CD4-positive, CD25-positive, alpha-beta regulatory T cell (primary cell): Measurements from ENCODE around the gene ELL. TPM values are rescaled to one million over a fixed set of nuclear protein-coding genes. Genes with fewer than 3 reads are reported as not detected.

Experiments used
- ATAC-seq, 2 donors: fragments of 150-1000 bp; cut with Tn5 transposase; one replicate each; pipeline ENCODE4 v1.10.0; 2021; ENCODE audit warnings: low read depth in 2 of 2, moderate number of reproducible peaks in 2 of 2, moderate library complexity in 1 of 2
- DNase-seq, 3 donors: peaks; one replicate each; pipeline versions ENCODE4 v3.0.0 to v3.0.0-alpha.2; 2012 to 2022; ENCODE audit warnings: mixed read lengths in 1 of 3
- H3K27ac ChIP-seq: one replicate; pipeline ENCODE4 v1.7.0; 2013; ENCODE audit warnings: mild to moderate bottlenecking, low read length; ENCODE audit not compliant: insufficient read depth, poor library complexity, severe bottlenecking
- H3K27me3 ChIP-seq: one replicate; pipeline ENCODE4 v1.7.0; 2013; ENCODE audit warnings: low read length; ENCODE audit not compliant: control insufficient read depth, insufficient read depth
- H3K36me3 ChIP-seq: one replicate; pipeline ENCODE4 v1.7.0; 2013; ENCODE audit warnings: mild to moderate bottlenecking, low read length, moderate library complexity; ENCODE audit not compliant: control insufficient read depth, insufficient read depth
- H3K4me1 ChIP-seq: 2 replicates; pipeline ENCODE4 v1.7.0; 2013; ENCODE audit warnings: mild to moderate bottlenecking, low read length; ENCODE audit not compliant: insufficient read depth, control insufficient read depth, poor library complexity, severe bottlenecking
- H3K4me3 ChIP-seq: one replicate; pipeline ENCODE4 v1.7.0; 2013; ENCODE audit warnings: low read depth, mild to moderate bottlenecking, low read length, moderate library complexity
- H3K9me3 ChIP-seq, 2 experiments: 1 replicate in 1 of 2; 2 replicates in 1 of 2; pipeline ENCODE4 v1.7.0; 2013; ENCODE audit warnings: low read length in 2 of 2, mild to moderate bottlenecking in 1 of 2, moderate library complexity in 1 of 2; ENCODE audit not compliant: control insufficient read depth in 2 of 2
- H3K27ac Mint-ChIP-seq, 3 donors: one replicate each; pipeline ENCODE4 v1.8.0; 2020 to 2022; ENCODE audit warnings: mild to moderate bottlenecking in 3 of 3, mixed read lengths in 3 of 3, moderate library complexity in 2 of 3
- H3K27me3 Mint-ChIP-seq: one replicate; pipeline ENCODE4 v1.8.0; 2022; ENCODE audit warnings: mild to moderate bottlenecking, mixed read lengths
- H3K36me3 Mint-ChIP-seq: one replicate; pipeline ENCODE4 v1.8.0; 2020; ENCODE audit warnings: mixed read lengths
- H3K4me1 Mint-ChIP-seq, 4 donors: one replicate each; pipeline ENCODE4 v1.8.0; 2020 to 2022; ENCODE audit warnings: mixed read lengths in 4 of 4, mild to moderate bottlenecking in 1 of 4
- H3K4me3 Mint-ChIP-seq, 4 donors: one replicate each; pipeline ENCODE4 v1.8.0; 2020 to 2022; ENCODE audit warnings: mild to moderate bottlenecking in 4 of 4, mixed read lengths in 4 of 4, moderate library complexity in 3 of 4
- H3K9me3 Mint-ChIP-seq, 7 donors: one replicate each; pipeline ENCODE4 v1.8.0; 2020 to 2022; ENCODE audit warnings: mixed read lengths in 7 of 7, mild to moderate bottlenecking in 3 of 7, moderate library complexity in 2 of 7
- polyA plus RNA-seq, 4 donors: library from polyadenylated mRNA; unstranded; fragments of 300-500 nt; fragmentation: Illumina TruSeq; gene quantifications; one replicate each; pipeline ENCODE4 v1.2.3, GENCODE V29; 2021
- total RNA-seq: library from RNA; stranded (reverse); gene quantifications from one replicate; pipeline ENCODE4 v1.2.3, GENCODE V29; 2022

Gene ELL
- total and polyA plus RNA-seq, 5 donors from 2014 or later: 7.7 to 53.6 (median 10.0) TPM

DNA sequence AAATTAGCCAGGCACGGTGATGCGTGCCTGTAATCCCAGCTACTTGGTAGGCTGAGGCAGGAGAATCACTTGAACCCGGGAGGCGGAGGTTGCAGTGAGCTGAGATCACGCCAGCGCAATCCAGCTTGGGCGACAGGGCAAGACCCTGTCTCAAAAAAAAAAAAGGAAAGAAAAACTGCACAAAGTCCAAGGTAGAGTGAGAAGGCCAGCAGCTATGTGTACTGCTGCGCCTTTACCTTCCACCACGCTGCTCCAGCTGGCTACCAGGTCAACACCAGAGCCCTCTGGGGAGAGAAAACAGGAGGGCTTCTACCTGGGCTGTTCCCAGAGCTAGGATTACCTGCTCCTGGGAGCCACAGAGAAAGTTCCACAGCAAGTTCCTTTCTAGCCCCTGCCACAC is 3.2 kb downstream of the ELL start:
- Mint-ChIP-seq H3K4me1 (peaks cover 5 to 65% (median 23%) of the 10 kb centered on the region in 4 donors), H3K36me3 (no peaks in the 10 kb centered on the region), H3K4me3 (peak overlapping the region in 2 of 4 donors; percentile 77 to 89), H3K27me3 (no peaks in the 10 kb centered on the region), H3K27ac (no peak overlapping the region), H3K9me3 (no peaks in the 10 kb centered on the region)
- Histone ChIP-seq H3K9me3 (no peaks in the 10 kb centered on the region), H3K4me3 (no peak overlapping the region), H3K27ac (no peak overlapping the region), H3K36me3 (no peaks in the 10 kb centered on the region), H3K4me1 (peaks cover 28% of the 10 kb centered on the region), H3K27me3 (no peaks in the 10 kb centered on the region)
- DNase-seq (no peak), ATAC-seq (no peak)

DNA sequence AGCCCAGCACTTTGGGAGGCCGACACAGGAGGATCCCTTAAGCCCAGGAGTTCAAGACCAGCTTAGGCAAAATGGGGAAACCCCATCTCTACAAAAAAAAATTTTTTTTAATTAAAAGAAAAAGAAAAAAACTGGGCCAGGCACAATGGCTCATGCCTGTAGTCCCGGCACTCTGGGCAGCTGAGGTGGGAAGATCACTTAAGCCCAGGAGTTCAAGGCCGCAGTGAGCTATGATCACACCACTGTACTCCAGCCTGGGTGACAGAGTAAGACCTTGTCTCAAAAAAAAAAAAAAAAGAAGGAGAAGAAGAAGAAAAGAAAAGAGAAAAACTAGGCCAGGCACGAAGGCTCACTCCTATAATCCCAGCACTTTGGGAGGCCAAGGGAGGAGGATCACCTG is 4.3 kb downstream of the ELL start:
- Mint-ChIP-seq H3K9me3 (no peaks in the 10 kb centered on the region), H3K4me1 (peaks cover 5 to 69% (median 26%) of the 10 kb centered on the region in 4 donors), H3K27me3 (no peaks in the 10 kb centered on the region), H3K36me3 (no peaks in the 10 kb centered on the region), H3K4me3 (peak overlapping the region in 2 of 4 donors; percentile 38 to 89), H3K27ac (no peak overlapping the region)
- ATAC-seq (no peak), DNase-seq (no peak)
- Histone ChIP-seq H3K4me3 (no peak overlapping the region), H3K36me3 (no peaks in the 10 kb centered on the region), H3K4me1 (peaks cover 28% of the 10 kb centered on the region), H3K27ac (no peak overlapping the region), H3K9me3 (no peaks in the 10 kb centered on the region), H3K27me3 (no peaks in the 10 kb centered on the region)

DNA sequence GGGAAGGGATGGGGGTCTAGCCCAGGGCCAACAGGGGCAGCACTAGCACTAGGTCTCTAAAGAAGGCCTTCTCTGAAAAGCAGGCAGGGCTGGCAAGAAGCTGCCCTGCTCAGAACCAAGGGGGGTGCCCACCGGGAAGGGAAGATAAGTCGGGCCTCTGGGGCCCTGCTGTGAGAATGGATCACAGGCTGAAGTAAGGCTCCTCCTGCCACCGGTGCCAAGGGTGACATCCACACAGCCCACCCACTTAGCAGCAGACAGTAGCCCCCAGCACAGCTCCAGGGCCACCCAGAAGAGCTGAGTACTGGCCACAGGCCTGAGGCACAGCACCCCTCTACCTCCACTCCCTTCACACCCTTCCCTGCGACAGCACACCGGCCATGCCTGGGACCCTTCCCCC is 5.9 kb downstream of the ELL start:
- H3K4me1 Mint-ChIP-seq: peaks cover 5 to 68% (median 21%) of the 10 kb centered on the region in 4 donors
- H3K36me3 Mint-ChIP-seq: no peaks in the 10 kb centered on the region
- H3K27ac Mint-ChIP-seq: peak overlapping the region in 1 of 3 donors; percentile 51
- H3K36me3 ChIP-seq: no peaks in the 10 kb centered on the region
- no peak for ATAC-seq
- no peaks in the 10 kb centered on the region for H3K27me3 Mint-ChIP-seq
- H3K4me3 Mint-ChIP-seq: peak overlapping the region in 1 of 4 donors; percentile 68
- H3K9me3 Mint-ChIP-seq: no peaks in the 10 kb centered on the region
- no peak for DNase-seq
- no peaks in the 10 kb centered on the region for H3K9me3 ChIP-seq
- H3K4me1 ChIP-seq: peaks cover 22% of the 10 kb centered on the region
- no peaks in the 10 kb centered on the region for H3K27me3 ChIP-seq
- H3K4me3 ChIP-seq: no peak overlapping the region
- H3K27ac ChIP-seq: no peak overlapping the region

- H3K4me1 ChIP-seq: peaks cover 16% of the 10 kb centered on the region
- Mint-ChIP-seq H3K27me3 (no peaks in the 10 kb centered on the region), H3K9me3 (no peaks in the 10 kb centered on the region), H3K36me3 (no peaks in the 10 kb centered on the region), H3K4me1 (peaks cover under 1 to 66% (median 18%) of the 10 kb centered on the region in 4 donors), H3K27ac (peak overlapping the region in 2 of 3 donors; percentile 11 to 60), H3K4me3 (peak overlapping the region in 2 of 4 donors; percentile 25 to 31)
- H3K27me3 ChIP-seq: no peaks in the 10 kb centered on the region
- no peak for DNase-seq
- H3K4me3 ChIP-seq: no peak overlapping the region
- no peak for ATAC-seq
- no peaks in the 10 kb centered on the region for H3K36me3 ChIP-seq
- no peaks in the 10 kb centered on the region for H3K9me3 ChIP-seq
- H3K27ac ChIP-seq: no peak overlapping the region
Measured at GRCh38 chr19:18514800-18515682, 6.8 kb downstream of the ELL start.

- H3K36me3 Mint-ChIP-seq: no peaks in the 10 kb centered on the region
- no peaks in the 10 kb centered on the region for H3K9me3 ChIP-seq
- peak overlapping the region in 1 of 4 donors; percentile 13 for H3K4me3 Mint-ChIP-seq
- H3K27me3 ChIP-seq: no peaks in the 10 kb centered on the region
- ATAC-seq (no peak), DNase-seq (no peak)
- H3K27ac ChIP-seq: no peak overlapping the region
- H3K9me3 Mint-ChIP-seq: no peaks in the 10 kb centered on the region
- no peak overlapping the region for H3K4me3 ChIP-seq
- peaks cover 0 to 67% (median 17%) of the 10 kb centered on the region in 4 donors for H3K4me1 Mint-ChIP-seq
- no peaks in the 10 kb centered on the region for H3K27me3 Mint-ChIP-seq
- H3K36me3 ChIP-seq: no peaks in the 10 kb centered on the region
- H3K4me1 ChIP-seq: peaks cover 18% of the 10 kb centered on the region
- no peak overlapping the region for H3K27ac Mint-ChIP-seq
Measured at GRCh38 chr19:18513868-18514267, 8.0 kb downstream of the ELL start.

GRCh38 chr19:18510216-18510615 is 11.7 kb downstream of the ELL start:
- Mint-ChIP-seq H3K9me3 (peaks cover 0 to 2% (median 0%) of the 10 kb centered on the region in 7 donors), H3K4me3 (no peak overlapping the region), H3K36me3 (no peaks in the 10 kb centered on the region), H3K27me3 (no peaks in the 10 kb centered on the region), H3K4me1 (peaks cover 8 to 71% (median 29%) of the 10 kb centered on the region in 4 donors), H3K27ac (peak overlapping the region in 2 of 3 donors; percentile 20 to 77)
- Histone ChIP-seq H3K9me3 (no peaks in the 10 kb centered on the region), H3K36me3 (no peaks in the 10 kb centered on the region), H3K4me3 (no peak overlapping the region), H3K27me3 (no peaks in the 10 kb centered on the region), H3K4me1 (peaks cover 42% of the 10 kb centered on the region), H3K27ac (no peak overlapping the region)
- no peak for DNase-seq
- no peak for ATAC-seq

DNA sequence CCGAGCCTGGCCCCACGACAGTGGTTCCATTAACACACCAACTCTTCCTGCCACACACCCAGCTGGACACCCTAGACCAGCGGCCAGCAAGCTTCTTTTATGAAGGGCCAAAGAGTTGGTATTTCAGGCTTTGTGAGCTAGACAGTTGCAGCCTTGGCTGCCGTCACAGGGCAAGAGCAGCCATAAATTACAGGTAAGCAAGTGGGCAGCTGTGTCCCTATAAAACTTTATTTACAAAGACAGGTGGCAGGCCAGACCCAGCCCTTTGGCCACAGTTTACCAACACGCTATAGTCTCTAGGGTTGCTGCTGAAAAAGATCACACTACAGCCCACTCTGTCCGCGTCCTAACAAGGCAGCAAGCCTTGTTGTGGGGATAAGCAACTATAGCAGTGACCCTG is 13.3 kb downstream of the ELL start:
- no peak for ATAC-seq
- Mint-ChIP-seq H3K27me3 (no peaks in the 10 kb centered on the region), H3K4me3 (no peak overlapping the region), H3K36me3 (no peaks in the 10 kb centered on the region), H3K4me1 (peaks cover 8 to 75% (median 33%) of the 10 kb centered on the region in 4 donors), H3K9me3 (peaks cover 0 to 2% (median 0%) of the 10 kb centered on the region in 7 donors), H3K27ac (peak overlapping the region in 1 of 3 donors; percentile 63)
- no peak for DNase-seq
- H3K9me3 ChIP-seq: no peaks in the 10 kb centered on the region
- peak overlapping the region; percentile 3 for H3K27ac ChIP-seq
- peaks cover 44% of the 10 kb centered on the region for H3K4me1 ChIP-seq
- H3K4me3 ChIP-seq: no peak overlapping the region
- no peaks in the 10 kb centered on the region for H3K36me3 ChIP-seq
- H3K27me3 ChIP-seq: no peaks in the 10 kb centered on the region
